Measurements from ENCODE around the gene DESI2.

DNA sequence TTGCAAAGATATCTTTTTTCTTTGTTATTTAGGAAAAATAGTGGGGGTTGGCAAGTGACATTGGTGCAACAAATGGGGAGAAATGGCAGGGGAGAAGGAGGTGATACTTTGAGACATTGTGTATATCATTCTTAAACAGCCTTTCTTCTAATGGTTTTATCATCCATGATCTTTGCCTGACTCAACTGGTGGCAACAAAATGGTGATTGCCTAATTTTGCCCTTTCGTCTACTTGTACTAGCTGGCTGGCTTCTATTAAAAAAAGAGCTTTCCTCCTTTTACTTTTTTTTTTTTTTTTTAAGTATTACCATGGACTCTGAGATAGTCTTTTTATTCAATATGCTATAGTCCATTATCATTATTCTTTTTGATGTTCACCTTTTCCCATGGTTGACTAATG, 27.7 kb downstream of the DESI2 start:
- TF ChIP-seq TEAD4 (IDR thresholded peaks at IDR 0.05; ENCODE audit: borderline replicate concordance, insufficient read depth) (no peak), FOSL2 (IDR thresholded peaks at IDR 0.05; ENCODE audit: borderline replicate concordance, low read depth) (no peak), EZH2phosphoT487 (IDR thresholded peaks at IDR 0.05; ENCODE audit: borderline replicate concordance, low read depth) (no peak), GABPA (IDR thresholded peaks at IDR 0.05; ENCODE audit: low read depth) (no peak), EP300 (IDR thresholded peaks at IDR 0.05; ENCODE audit: borderline replicate concordance in 1 of 2, low read depth in 1 of 2, low read length in 1 of 2) (no peak), YY1 (IDR thresholded peaks at IDR 0.05; ENCODE audit: low read depth) (no peak)
- TF ChIP-seq, protein P1, sequence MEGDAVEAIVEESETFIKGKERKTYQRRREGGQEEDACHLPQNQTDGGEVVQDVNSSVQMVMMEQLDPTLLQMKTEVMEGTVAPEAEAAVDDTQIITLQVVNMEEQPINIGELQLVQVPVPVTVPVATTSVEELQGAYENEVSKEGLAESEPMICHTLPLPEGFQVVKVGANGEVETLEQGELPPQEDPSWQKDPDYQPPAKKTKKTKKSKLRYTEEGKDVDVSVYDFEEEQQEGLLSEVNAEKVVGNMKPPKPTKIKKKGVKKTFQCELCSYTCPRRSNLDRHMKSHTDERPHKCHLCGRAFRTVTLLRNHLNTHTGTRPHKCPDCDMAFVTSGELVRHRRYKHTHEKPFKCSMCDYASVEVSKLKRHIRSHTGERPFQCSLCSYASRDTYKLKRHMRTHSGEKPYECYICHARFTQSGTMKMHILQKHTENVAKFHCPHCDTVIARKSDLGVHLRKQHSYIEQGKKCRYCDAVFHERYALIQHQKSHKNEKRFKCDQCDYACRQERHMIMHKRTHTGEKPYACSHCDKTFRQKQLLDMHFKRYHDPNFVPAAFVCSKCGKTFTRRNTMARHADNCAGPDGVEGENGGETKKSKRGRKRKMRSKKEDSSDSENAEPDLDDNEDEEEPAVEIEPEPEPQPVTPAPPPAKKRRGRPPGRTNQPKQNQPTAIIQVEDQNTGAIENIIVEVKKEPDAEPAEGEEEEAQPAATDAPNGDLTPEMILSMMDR (IDR thresholded peaks at IDR 0.05): no peak
- TF ChIP-seq, protein P2, sequence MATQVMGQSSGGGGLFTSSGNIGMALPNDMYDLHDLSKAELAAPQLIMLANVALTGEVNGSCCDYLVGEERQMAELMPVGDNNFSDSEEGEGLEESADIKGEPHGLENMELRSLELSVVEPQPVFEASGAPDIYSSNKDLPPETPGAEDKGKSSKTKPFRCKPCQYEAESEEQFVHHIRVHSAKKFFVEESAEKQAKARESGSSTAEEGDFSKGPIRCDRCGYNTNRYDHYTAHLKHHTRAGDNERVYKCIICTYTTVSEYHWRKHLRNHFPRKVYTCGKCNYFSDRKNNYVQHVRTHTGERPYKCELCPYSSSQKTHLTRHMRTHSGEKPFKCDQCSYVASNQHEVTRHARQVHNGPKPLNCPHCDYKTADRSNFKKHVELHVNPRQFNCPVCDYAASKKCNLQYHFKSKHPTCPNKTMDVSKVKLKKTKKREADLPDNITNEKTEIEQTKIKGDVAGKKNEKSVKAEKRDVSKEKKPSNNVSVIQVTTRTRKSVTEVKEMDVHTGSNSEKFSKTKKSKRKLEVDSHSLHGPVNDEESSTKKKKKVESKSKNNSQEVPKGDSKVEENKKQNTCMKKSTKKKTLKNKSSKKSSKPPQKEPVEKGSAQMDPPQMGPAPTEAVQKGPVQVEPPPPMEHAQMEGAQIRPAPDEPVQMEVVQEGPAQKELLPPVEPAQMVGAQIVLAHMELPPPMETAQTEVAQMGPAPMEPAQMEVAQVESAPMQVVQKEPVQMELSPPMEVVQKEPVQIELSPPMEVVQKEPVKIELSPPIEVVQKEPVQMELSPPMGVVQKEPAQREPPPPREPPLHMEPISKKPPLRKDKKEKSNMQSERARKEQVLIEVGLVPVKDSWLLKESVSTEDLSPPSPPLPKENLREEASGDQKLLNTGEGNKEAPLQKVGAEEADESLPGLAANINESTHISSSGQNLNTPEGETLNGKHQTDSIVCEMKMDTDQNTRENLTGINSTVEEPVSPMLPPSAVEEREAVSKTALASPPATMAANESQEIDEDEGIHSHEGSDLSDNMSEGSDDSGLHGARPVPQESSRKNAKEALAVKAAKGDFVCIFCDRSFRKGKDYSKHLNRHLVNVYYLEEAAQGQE (IDR thresholded peaks at IDR 0.05; ENCODE audit: low read depth, low read length): no peak
